ENCODE measurements around the gene DNAH17. TPM values are rescaled to one million over a fixed set of nuclear protein-coding genes. Genes with fewer than 3 reads are reported as not detected.

The DNAH17 gene
- total RNA-seq, 1 experiment from 2014 or later = 0.76 TPM

DNA sequence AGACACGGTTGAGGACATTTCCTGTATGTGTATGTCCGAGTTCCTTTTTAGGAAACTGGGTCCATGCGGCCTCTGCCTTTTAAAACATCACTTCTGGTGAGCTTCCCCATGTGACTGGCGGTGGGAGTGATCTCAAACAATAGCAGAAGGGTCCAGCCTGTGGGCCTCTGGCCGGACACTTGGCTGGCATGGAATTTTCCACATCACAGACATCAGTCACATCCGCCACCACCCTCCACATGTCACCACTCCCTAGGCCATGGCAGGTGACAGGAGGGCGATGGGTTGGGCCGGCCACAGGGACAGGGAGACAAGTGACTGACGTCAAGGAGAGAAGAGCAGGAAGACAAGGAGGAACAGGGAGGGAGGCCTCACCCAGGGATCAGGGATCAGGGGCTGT, 83.7 kb downstream of the DNAH17 start:
- no peaks in the 10 kb centered on the region for H3K4me1 ChIP-seq (replicated peaks; ENCODE audit: insufficient read depth)
- ChIA-PET POLR2A (ENCODE audit: unreplicated experiment) (no interaction called here), CTCF (interaction anchor here (0.6 kb wide), 1 partner anchor 21 kb away, joined by 3 read pairs; no protein-coding TSS in a partner anchor)
- H3K79me2 ChIP-seq (ENCODE audit: low read depth) = no peaks in the 10 kb centered on the region
- H3K9me3 ChIP-seq (ENCODE audit: insufficient read depth, low read depth) = no peaks in the 10 kb centered on the region
- H3F3A ChIP-seq (ENCODE audit: insufficient read depth, low read depth) = no peaks in the 10 kb centered on the region
- H3K4me3 ChIP-seq = no peak overlapping the region
- H3K27ac ChIP-seq = no peak overlapping the region
- BruUV-seq (replicated peaks) = no TSS peak
- H3K27me3 ChIP-seq (ENCODE audit: insufficient read depth, low read depth) = no peaks in the 10 kb centered on the region
- no peak for TF ChIP-seq EZH2 (IDR thresholded peaks at IDR 0.05; ENCODE audit: low read depth)
- TF ChIP-seq, protein P1, sequence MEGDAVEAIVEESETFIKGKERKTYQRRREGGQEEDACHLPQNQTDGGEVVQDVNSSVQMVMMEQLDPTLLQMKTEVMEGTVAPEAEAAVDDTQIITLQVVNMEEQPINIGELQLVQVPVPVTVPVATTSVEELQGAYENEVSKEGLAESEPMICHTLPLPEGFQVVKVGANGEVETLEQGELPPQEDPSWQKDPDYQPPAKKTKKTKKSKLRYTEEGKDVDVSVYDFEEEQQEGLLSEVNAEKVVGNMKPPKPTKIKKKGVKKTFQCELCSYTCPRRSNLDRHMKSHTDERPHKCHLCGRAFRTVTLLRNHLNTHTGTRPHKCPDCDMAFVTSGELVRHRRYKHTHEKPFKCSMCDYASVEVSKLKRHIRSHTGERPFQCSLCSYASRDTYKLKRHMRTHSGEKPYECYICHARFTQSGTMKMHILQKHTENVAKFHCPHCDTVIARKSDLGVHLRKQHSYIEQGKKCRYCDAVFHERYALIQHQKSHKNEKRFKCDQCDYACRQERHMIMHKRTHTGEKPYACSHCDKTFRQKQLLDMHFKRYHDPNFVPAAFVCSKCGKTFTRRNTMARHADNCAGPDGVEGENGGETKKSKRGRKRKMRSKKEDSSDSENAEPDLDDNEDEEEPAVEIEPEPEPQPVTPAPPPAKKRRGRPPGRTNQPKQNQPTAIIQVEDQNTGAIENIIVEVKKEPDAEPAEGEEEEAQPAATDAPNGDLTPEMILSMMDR (conservative IDR thresholded peaks at IDR 0.05) = no peak
- H2AFZ ChIP-seq = no peak overlapping the region
- H4K20me1 ChIP-seq (ENCODE audit: insufficient read depth) = no peaks in the 10 kb centered on the region
- H3K4me2 ChIP-seq = no peak overlapping the region
- no peak for DNase-seq
- no peaks in the 10 kb centered on the region for H3K36me3 ChIP-seq (ENCODE audit: low read depth)
- intact Hi-C loops (cut with micrococcal nuclease; ENCODE audit: unreplicated experiment) = no loop called here
- no peaks in the 10 kb centered on the region for H3K9me2 ChIP-seq (ENCODE audit: insufficient read depth)

DNA sequence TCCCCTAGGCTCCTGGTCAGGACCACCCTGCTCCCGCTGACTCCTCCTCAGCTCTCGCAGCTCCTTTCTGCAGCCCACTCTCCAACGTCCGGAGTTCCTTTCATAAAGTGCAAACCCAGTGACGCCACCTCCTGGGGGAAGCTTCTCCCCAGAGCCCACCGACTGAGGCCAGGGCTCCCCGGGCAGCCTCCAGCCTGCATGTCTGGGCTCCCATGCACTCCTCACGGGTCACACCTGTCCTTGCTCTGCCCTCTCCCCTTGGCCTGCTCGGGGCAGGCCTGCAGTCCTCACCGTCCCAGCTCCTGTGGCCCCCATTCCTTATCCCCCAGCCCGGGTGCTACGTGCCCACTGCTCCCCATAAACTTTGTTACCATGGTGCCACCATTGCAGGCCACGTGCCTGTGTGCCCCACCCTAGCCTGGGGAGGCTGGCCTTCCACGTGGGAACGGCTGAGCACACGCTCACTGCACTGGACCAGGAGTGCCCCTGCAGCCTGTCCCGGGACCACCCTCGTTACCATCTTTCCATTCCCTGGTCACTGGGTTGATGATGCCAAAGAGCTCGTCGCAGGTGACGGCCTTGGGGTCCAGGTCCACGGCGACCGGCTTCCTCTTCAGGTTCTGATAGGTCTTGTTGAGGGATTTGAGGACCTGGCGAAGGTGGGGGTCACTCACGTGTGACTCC, 84.9 kb downstream of the DNAH17 start:
- H2AFZ ChIP-seq = no peak overlapping the region
- H3K36me3 ChIP-seq (ENCODE audit: low read depth) = no peaks in the 10 kb centered on the region
- H3K27ac ChIP-seq = no peak overlapping the region
- no peaks in the 10 kb centered on the region for H3K4me1 ChIP-seq (replicated peaks; ENCODE audit: insufficient read depth)
- H3F3A ChIP-seq (ENCODE audit: insufficient read depth, low read depth) = no peaks in the 10 kb centered on the region
- CTCF ChIA-PET = interaction anchor here (0.5 kb wide), 1 partner anchor 175 kb away, joined by 16 read pairs; no protein-coding TSS in a partner anchor
- no peak overlapping the region for H3K4me2 ChIP-seq
- H4K20me1 ChIP-seq (ENCODE audit: insufficient read depth) = no peaks in the 10 kb centered on the region
- no peaks in the 10 kb centered on the region for H3K27me3 ChIP-seq (ENCODE audit: insufficient read depth, low read depth)
- H3K79me2 ChIP-seq (ENCODE audit: low read depth) = no peaks in the 10 kb centered on the region
- TF ChIP-seq EZH2 (IDR thresholded peaks at IDR 0.05; ENCODE audit: low read depth) = no peak
- TF ChIP-seq, protein P1 (conservative IDR thresholded peaks at IDR 0.05) = no peak
- H3K9me2 ChIP-seq (ENCODE audit: insufficient read depth) = no peaks in the 10 kb centered on the region
- no peak overlapping the region for H3K4me3 ChIP-seq
- BruUV-seq (replicated peaks) = no TSS peak
- H3K9me3 ChIP-seq (ENCODE audit: insufficient read depth, low read depth) = no peaks in the 10 kb centered on the region
- intact Hi-C loops (cut with micrococcal nuclease; ENCODE audit: unreplicated experiment) = no loop called here
- no peak for DNase-seq
- POLR2A ChIA-PET (ENCODE audit: unreplicated experiment) = interaction anchor here (0.6 kb wide), 1 partner anchor 38 kb away, joined by 3 read pairs; no protein-coding TSS in a partner anchor

- Histone ChIP-seq H3K79me2 (ENCODE audit: low read depth) (no peaks in the 10 kb centered on the region), H3K4me2 (no peak overlapping the region), H3K9me2 (ENCODE audit: insufficient read depth) (no peaks in the 10 kb centered on the region), H3K27me3 (ENCODE audit: insufficient read depth, low read depth) (no peaks in the 10 kb centered on the region), H3K27ac (no peak overlapping the region), H3F3A (ENCODE audit: insufficient read depth, low read depth) (no peaks in the 10 kb centered on the region), H4K20me1 (ENCODE audit: insufficient read depth) (no peaks in the 10 kb centered on the region), H3K4me3 (no peak overlapping the region), H3K4me1 (replicated peaks; ENCODE audit: insufficient read depth) (no peaks in the 10 kb centered on the region), H3K9me3 (ENCODE audit: insufficient read depth, low read depth) (no peaks in the 10 kb centered on the region), H3K36me3 (ENCODE audit: low read depth) (no peaks in the 10 kb centered on the region), H2AFZ (no peak overlapping the region)
- POLR2A ChIA-PET (ENCODE audit: unreplicated experiment) = no interaction called here
- CTCF ChIA-PET = interaction anchor here (0.5 to 0.6 kb wide), 2 partner anchors 174 to 373 kb away, joined by 3 to 16 read pairs; no protein-coding TSS in a partner anchor
- BruUV-seq (replicated peaks) = no TSS peak
- no peak for TF ChIP-seq EZH2 (IDR thresholded peaks at IDR 0.05; ENCODE audit: low read depth)
- TF ChIP-seq, protein P1 (conservative IDR thresholded peaks at IDR 0.05) = no peak
- intact Hi-C loops (cut with micrococcal nuclease; ENCODE audit: unreplicated experiment) = no loop called here
- no peak for DNase-seq
These were observed 85.7 kb downstream of the DNAH17 start for GRCh38 chr17:78491236-78492115.
